ENCODE results near the gene LMLN.
"Not testable (repeated sequence)": the region's sequence is repeated elsewhere in the genome, so short reads cannot be mapped to it uniquely, and the experiment has no call there.

The LMLN gene

DNA sequence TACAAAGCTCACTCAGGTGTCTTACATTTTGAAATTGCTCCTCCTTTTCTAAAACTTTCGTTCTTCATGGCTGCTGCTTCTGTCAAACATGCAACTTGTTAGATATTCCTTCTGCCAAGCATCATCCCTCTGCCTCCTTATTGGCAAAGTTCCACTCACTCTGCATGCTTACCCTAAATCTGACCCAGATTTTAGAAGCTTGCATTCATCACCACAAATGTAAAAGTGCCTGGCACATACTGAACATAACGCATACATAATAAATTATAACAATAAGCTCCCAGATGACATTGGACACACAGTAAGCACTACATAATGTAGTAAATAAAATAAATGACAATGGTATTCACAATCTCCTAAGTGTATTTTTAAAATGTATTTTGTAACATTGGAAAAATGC lies 107.4 kb downstream of the LMLN start:
- Mint-ChIP-seq H3K9me3 (no peaks in the 10 kb centered on the region), H3K27ac (peak overlapping the region; percentile 68), H3K27me3 (no peaks in the 10 kb centered on the region), H3K4me1 (peaks cover 32% of the 10 kb centered on the region), H3K4me3 (peak overlapping the region; percentile 11), H3K36me3 (no peaks in the 10 kb centered on the region)
- no peak for ATAC-seq

DNA sequence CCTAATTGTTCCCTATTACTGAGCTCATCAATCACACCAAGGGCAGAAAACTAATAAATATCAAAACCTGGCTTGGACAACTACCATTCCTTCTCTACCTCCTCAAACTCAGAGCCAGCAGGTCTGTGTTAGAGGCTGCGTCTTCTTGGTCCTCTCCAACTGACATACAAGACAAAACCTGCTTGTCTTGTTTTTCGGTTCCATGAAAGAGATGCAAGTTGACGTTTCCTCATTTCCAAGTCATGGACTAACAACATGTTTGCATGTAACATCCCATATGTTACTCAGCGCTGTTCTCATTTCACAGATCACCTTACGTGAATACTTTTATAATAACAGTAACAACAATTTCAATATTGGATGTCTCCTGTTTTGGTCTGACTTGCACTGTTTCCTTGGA lies 110.9 kb downstream of the LMLN start:
- H3K4me1 Mint-ChIP-seq: peaks cover 30% of the 10 kb centered on the region
- no peak overlapping the region for H3K4me3 Mint-ChIP-seq
- H3K27me3 Mint-ChIP-seq: no peaks in the 10 kb centered on the region
- ATAC-seq: no peak
- no peak overlapping the region for H3K27ac Mint-ChIP-seq
- no peaks in the 10 kb centered on the region for H3K9me3 Mint-ChIP-seq
- H3K36me3 Mint-ChIP-seq: no peaks in the 10 kb centered on the region

DNA sequence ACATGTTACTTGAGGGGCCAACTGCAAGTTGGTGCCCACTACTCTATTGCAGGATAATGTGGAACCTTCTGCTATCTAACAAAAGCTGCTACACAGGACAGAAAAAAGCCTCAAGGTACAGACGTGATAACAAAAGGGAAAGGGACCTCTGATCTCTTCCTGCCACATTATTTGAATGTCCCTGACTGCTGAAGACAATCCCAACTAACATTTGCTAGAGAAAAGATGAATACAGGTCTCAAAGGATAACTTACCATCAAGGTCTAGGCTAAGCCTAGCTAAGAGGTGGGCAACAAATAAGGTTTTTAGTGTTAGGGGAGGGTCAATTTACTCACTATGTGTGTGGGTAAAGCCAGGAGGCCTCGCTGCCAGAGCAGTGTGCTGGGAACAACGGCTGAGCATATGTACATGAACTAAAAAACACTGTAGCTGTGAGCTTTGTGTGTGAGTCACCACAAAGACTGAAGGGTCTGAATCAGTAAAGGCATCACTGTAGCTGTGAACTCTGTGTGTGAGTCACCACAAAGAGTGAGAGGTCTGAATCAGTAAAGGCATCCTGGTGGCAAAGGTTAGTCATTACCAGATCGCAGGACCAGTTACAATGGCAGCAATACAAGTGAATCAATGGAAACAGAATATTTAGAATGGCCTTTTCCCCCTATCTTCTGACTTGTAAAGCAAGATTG lies 111.7 kb downstream of the LMLN start:
- ATAC-seq: peak; percentile 95
- H3K4me1 Mint-ChIP-seq: peaks cover 23% of the 10 kb centered on the region

DNA sequence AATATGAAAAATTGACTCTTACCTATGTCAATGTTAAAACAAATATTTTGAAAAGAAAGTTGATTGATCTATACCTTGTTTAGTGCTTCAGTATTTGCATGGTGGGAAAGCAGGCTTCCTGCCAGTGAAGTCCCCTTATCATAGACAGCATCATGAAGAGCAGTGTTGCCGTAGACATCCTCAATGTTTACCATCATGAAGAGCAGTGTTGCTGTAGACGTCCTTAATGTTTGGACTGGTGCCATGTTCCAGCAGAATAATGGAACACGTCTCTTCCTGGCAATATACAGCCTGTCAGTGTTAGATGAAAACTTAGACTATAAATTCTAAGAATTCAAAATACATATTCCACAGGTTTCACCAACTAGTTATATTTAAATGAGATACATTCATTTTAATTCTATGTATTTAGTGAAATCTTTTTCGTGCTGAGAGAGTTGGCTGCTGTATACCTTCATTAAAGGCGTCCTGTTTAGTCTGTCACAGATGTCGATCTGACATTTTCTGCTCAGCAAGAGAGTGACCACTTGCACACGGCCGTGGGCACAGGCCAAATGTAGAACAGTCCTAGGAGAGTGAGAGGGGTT lies 116.8 kb downstream of the LMLN start:
- H3K27me3 Mint-ChIP-seq: no peaks in the 10 kb centered on the region
- H3K4me3 Mint-ChIP-seq: no peak overlapping the region
- H3K27ac Mint-ChIP-seq: no peak overlapping the region
- H3K9me3 Mint-ChIP-seq: no peaks in the 10 kb centered on the region
- no peaks in the 10 kb centered on the region for H3K36me3 Mint-ChIP-seq
- H3K4me1 Mint-ChIP-seq: peaks cover 11% of the 10 kb centered on the region
- no peak for ATAC-seq

More for the DNA sequence above, 111.7 kb downstream of the LMLN start:
- H3K9me3 Mint-ChIP-seq: no peaks in the 10 kb centered on the region
- no peak overlapping the region for H3K4me3 Mint-ChIP-seq
- no peaks in the 10 kb centered on the region for H3K36me3 Mint-ChIP-seq
- no peaks in the 10 kb centered on the region for H3K27me3 Mint-ChIP-seq
- peak overlapping the region; percentile 58 for H3K27ac Mint-ChIP-seq

- Mint-ChIP-seq H3K9me3 (no peaks in the 10 kb centered on the region), H3K4me1 (peaks cover 4% of the 10 kb centered on the region), H3K27ac (peak overlapping the region; percentile 87), H3K27me3 (peaks cover 11% of the 10 kb centered on the region), H3K4me3 (peak overlapping the region; percentile 92), H3K36me3 (no peaks in the 10 kb centered on the region)
- peak; percentile 74 for ATAC-seq
Observed at GRCh38 chr3:198079771-198080520, 119.9 kb downstream of the LMLN start.

- Mint-ChIP-seq H3K27ac (peak overlapping the region; percentile 87), H3K9me3 (no peaks in the 10 kb centered on the region), H3K4me1 (peaks cover 4% of the 10 kb centered on the region), H3K36me3 (no peaks in the 10 kb centered on the region), H3K27me3 (peaks cover 11% of the 10 kb centered on the region), H3K4me3 (peak overlapping the region; percentile 92)
- ATAC-seq: peak; percentile 95
Observed at GRCh38 chr3:198080521-198081384, 120.7 kb downstream of the LMLN start.

- ATAC-seq: no peak
- peaks cover 4% of the 10 kb centered on the region for H3K4me1 Mint-ChIP-seq
- H3K36me3 Mint-ChIP-seq: no peaks in the 10 kb centered on the region
- no peaks in the 10 kb centered on the region for H3K9me3 Mint-ChIP-seq
- H3K27ac Mint-ChIP-seq: no peak overlapping the region
- peaks cover 11% of the 10 kb centered on the region for H3K27me3 Mint-ChIP-seq
- peak overlapping the region; percentile 46 for H3K4me3 Mint-ChIP-seq
Observed at GRCh38 chr3:198081421-198081844, 121.4 kb downstream of the LMLN start.

DNA sequence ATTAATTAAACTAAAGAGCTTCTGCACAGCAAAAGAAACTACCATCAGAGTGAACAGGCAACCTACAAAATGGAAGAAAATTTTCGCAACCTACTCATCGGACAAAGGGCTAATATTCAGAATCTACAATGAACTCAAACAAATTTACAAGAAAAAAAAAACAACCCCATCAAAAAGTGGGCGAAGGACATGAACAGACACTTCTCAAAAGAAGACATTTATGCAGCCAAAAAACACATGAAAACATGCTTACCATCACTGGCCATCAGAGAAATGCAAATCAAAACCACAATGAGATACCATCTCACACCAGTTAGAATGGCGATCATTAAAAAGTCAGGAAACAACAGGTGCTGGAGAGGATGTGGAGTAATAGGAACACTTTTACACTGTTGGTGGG lies 122.2 kb downstream of the LMLN start:
- Mint-ChIP-seq H3K4me3 (peak overlapping the region; percentile 12), H3K27me3 (peaks cover 16% of the 10 kb centered on the region)
- ATAC-seq, H3K4me1 Mint-ChIP-seq, H3K9me3 Mint-ChIP-seq, H3K27ac Mint-ChIP-seq, H3K36me3 Mint-ChIP-seq: not testable (repeated sequence)

- ATAC-seq: no peak
- Mint-ChIP-seq H3K27me3 (peaks cover 32% of the 10 kb centered on the region), H3K27ac (no peak overlapping the region), H3K9me3 (peaks cover 7% of the 10 kb centered on the region), H3K36me3 (no peaks in the 10 kb centered on the region), H3K4me3 (no peak overlapping the region), H3K4me1 (no peaks in the 10 kb centered on the region)
Observed at GRCh38 chr3:198088421-198088955, 128.5 kb downstream of the LMLN start.

- Mint-ChIP-seq H3K4me1 (no peaks in the 10 kb centered on the region), H3K27me3 (peaks cover 41% of the 10 kb centered on the region), H3K36me3 (no peaks in the 10 kb centered on the region), H3K27ac (no peak overlapping the region), H3K4me3 (no peak overlapping the region), H3K9me3 (peaks cover 10% of the 10 kb centered on the region)
- no peak for ATAC-seq
Observed at GRCh38 chr3:198090795-198091332, 130.8 kb downstream of the LMLN start.

GRCh38 chr3:198092276-198092675 lies 132.3 kb downstream of the LMLN start:
- H3K27me3 Mint-ChIP-seq: peaks cover 35% of the 10 kb centered on the region
- H3K4me3 Mint-ChIP-seq: no peak overlapping the region
- H3K4me1 Mint-ChIP-seq: no peaks in the 10 kb centered on the region
- no peak for ATAC-seq
- H3K36me3 Mint-ChIP-seq: no peaks in the 10 kb centered on the region
- H3K27ac Mint-ChIP-seq: no peak overlapping the region
- H3K9me3 Mint-ChIP-seq: peaks cover 12% of the 10 kb centered on the region

GRCh38 chr3:198093112-198093679 lies 133.2 kb downstream of the LMLN start:
- no peak for ATAC-seq
- Mint-ChIP-seq H3K36me3 (no peaks in the 10 kb centered on the region), H3K9me3 (peaks cover 13% of the 10 kb centered on the region), H3K27me3 (peaks cover 30% of the 10 kb centered on the region), H3K27ac (no peak overlapping the region), H3K4me1 (no peaks in the 10 kb centered on the region), H3K4me3 (no peak overlapping the region)
